ENCODE data around the gene KLHL11.
"Not testable (repeated sequence)": the region's sequence is repeated elsewhere in the genome, so short reads cannot be mapped to it uniquely, and the experiment has no call there.

Gene KLHL11

GRCh38 chr17:41837761-41838538 is 27.3 kb downstream of the KLHL11 start, which contains the start of gene KLHL10:
TSS of gene KLHL10 (plus strand) at chr17:41837825. CDS start at chr17:41837933, 108 bp downstream.
- Histone ChIP-seq H3K27me3 (no peaks in the 10 kb centered on the region), H3K9me3 (no peaks in the 10 kb centered on the region), H3K4me3 (ENCODE audit: low read depth, low read length) (peak within 1 kb of the TSS; percentile 86; the same call in 1 of the 2 replicates), H3K4me1 (peaks cover 4% of the 10 kb centered on the region; the same call in 1 of the 2 replicates), H3K36me3 (peaks cover 13% of the 10 kb centered on the region; the same call in 1 of the 2 replicates)
- TF ChIP-seq CTCF (IDR thresholded peaks at IDR 0.05; ENCODE audit: low read depth, low read length), result no peak
- no peak for DNase-seq

GRCh38 chr17:41836550-41837196 is 28.6 kb downstream of the KLHL11 start:
- DNase-seq, result no peak
- H3K4me1 ChIP-seq, result peaks cover 4% of the 10 kb centered on the region; the same call in 1 of the 2 replicates
- no peaks in the 10 kb centered on the region for H3K9me3 ChIP-seq
- no peak for TF ChIP-seq CTCF (IDR thresholded peaks at IDR 0.05; ENCODE audit: low read depth, low read length)
- H3K27me3 ChIP-seq, result no peaks in the 10 kb centered on the region
- H3K36me3 ChIP-seq, result peaks cover 21% of the 10 kb centered on the region
- peak overlapping the region; percentile 86 for H3K4me3 ChIP-seq (ENCODE audit: low read depth, low read length)

GRCh38 chr17:41835800-41836549 is 29.2 kb downstream of the KLHL11 start, which contains the start of gene NT5C3B:
TSS of gene NT5C3B (minus strand) at chr17:41836232. CDS start at chr17:41836193, 39 bp downstream.
- Histone ChIP-seq H3K27me3 (no peaks in the 10 kb centered on the region), H3K9me3 (no peaks in the 10 kb centered on the region), H3K36me3 (peaks cover 25% of the 10 kb centered on the region), H3K4me1 (peaks cover 4% of the 10 kb centered on the region; the same call in 1 of the 2 replicates), H3K4me3 (ENCODE audit: low read depth, low read length) (peak within 1 kb of the TSS; percentile 86)
- no peak for TF ChIP-seq CTCF (IDR thresholded peaks at IDR 0.05; ENCODE audit: low read depth, low read length)
- peak; percentile 81 for DNase-seq

GRCh38 chr17:41835214-41835799 is 29.9 kb downstream of the KLHL11 start:
- no peak for TF ChIP-seq CTCF (IDR thresholded peaks at IDR 0.05; ENCODE audit: low read depth, low read length)
- H3K4me3 ChIP-seq (ENCODE audit: low read depth, low read length), result peak overlapping the region; percentile 86
- DNase-seq, result no peak

GRCh38 chr17:41829961-41830360 is 35.3 kb downstream of the KLHL11 start:
- not testable (repeated sequence) for H3K27me3 ChIP-seq; DNase-seq; H3K4me1 ChIP-seq; H3K9me3 ChIP-seq; H3K4me3 ChIP-seq (ENCODE audit: low read depth, low read length)
- peaks cover 62% of the 10 kb centered on the region for H3K36me3 ChIP-seq

More at GRCh38 chr17:41835214-41835799, 29.9 kb downstream of the KLHL11 start:
- Histone ChIP-seq H3K36me3 (peaks cover 32% of the 10 kb centered on the region), H3K9me3 (no peaks in the 10 kb centered on the region), H3K4me1 (peaks cover 4% of the 10 kb centered on the region; the same call in 1 of the 2 replicates), H3K27me3 (no peaks in the 10 kb centered on the region)
